DLD1 (cell line): Measurements from ENCODE around the gene XRCC2.
"Not testable (repeated sequence)": the region's sequence is repeated elsewhere in the genome, so short reads cannot be mapped to it uniquely, and the experiment has no call there.

Source experiments
- in situ Hi-C: cut with HindIII; loops from 2 replicates; pipeline ENCODE4 v1.10.0; 2017; ENCODE audit warnings: low sequenced_read_pairs

Gene XRCC2

GRCh38 chr7:152675759-152676636 lies at the start of gene XRCC2:
Gene XRCC2 (minus strand): TSS chr7:152676141. CDS start chr7:152676079, 62 bp downstream.
- in situ Hi-C loops: no loop called here

GRCh38 chr7:152723364-152723763 lies 47.4 kb upstream of the XRCC2 start:
- in situ Hi-C loops: no loop called here

GRCh38 chr7:152712412-152713042 lies 36.6 kb upstream of the XRCC2 start:
- in situ Hi-C loops: not testable (repeated sequence)

- in situ Hi-C loops: no loop called here
Observed at GRCh38 chr7:152711444-152711944, 35.6 kb upstream of the XRCC2 start.

DNA sequence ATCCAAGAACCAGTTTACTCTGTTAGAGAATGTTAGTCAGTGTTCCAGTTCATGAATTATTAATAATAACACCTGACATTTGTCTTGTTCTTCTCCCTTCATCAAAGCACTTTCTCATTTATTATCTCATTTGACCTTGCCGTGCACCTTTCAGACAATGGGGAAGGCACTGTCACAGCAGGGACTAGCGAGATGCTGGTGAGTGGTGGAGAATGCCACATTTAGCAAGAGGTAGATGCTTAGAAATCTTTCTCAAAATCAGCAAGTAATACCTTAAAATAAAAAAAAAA lies 34.2 kb upstream of the XRCC2 start:
- in situ Hi-C loops: no loop called here

DNA sequence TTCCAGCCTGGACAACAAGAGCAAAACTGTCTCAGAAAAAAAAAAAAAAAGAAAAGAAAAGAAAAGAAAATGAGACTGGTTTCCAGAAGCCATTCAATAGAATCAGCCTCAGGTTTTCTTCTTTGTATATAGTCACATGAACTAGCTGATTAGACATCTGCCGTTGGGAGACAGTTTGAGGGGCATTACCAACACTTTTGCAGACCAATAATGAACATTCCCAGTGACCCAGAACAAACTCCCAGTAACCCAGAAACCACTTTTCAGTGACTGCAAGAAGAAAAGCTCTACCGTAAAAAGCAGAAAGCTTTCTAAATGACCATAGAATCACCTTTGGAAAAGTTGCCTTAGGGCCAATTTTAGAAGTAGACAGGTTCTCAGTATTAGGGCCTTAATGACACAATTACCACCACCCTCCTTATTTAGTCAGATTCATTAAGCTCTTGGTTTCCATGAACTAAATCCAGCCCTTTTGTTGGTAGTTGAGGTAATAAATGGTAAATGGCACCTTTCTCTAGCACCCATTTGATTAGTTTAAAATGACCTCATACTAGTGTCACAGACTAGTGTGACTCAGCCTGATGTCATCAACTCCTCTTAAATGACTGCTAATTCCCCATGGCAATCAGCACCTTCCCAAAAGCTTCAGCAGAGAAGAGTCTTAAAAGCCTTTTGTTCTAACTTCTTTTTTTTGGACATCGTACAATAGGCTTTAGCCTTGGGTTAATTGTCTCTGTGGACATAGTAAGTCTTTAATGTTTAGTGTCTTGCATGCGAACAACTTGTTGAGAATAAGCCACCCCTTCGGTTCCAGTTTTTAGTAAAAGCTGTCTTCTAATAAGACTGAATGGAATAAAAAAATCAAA lies 33.6 kb upstream of the XRCC2 start:
- in situ Hi-C loops: no loop called here

- in situ Hi-C loops: no loop called here
Observed at GRCh38 chr7:152704796-152705384, 28.9 kb upstream of the XRCC2 start.

- in situ Hi-C loops: no loop called here
Observed at GRCh38 chr7:152699079-152699478, 23.1 kb upstream of the XRCC2 start.

DNA sequence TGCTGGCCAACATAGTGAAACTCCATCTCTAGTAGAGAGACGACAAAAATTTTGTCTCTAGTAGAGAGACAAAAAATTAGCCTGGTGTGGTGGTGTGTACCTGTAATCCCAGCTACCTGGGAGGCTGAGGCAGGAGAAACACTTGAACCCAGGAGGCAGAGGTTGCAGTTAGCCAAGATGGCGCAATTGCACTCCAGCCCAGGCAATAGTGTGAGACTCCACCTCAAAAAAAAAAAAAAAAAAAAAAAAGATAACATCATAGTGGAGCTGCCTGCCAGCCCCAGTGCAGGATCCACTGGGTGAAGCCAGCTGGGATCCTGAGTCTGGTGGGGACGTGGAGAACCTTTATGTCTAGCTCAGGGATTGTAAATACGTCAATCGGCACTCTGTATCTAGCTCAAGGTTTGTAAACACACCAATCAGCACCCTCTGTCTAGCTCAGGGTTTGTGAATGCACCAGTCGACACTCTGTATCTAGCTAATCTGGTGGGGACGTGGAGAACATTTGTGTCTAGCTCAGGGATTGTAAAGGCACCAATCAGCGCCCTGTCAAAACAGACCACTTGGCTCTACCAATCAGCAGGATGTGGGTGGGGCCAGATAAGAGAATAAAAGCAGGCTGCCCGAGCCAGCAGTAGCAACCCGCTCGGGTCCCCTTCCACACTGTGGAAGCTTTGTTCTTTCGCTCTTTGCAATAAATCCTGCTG lies 21.5 kb upstream of the XRCC2 start:
- in situ Hi-C loops: not testable (repeated sequence)

GRCh38 chr7:152692196-152692595 lies 16.3 kb upstream of the XRCC2 start:
- in situ Hi-C loops: not testable (repeated sequence)

DNA sequence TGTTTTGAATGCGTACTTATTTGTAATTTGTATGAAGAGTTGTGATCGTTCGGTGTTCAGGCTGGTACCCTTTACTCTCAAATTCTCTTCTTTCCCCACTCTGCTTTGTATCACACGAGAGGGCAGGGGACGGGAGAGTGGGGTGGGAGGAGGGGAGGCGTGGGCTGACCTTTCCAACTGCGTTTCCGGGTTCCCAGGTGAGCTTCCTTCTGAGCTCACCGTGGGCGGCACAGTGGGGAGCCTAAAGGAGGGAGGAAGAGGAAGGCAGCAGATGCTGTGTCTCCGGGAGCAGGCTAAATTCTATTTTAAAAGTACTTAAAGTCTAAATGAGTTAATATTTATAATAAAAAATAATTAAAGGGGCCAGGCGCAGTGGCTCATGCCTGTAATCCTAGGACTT lies 7.4 kb upstream of the XRCC2 start:
- in situ Hi-C loops: no loop called here

DNA sequence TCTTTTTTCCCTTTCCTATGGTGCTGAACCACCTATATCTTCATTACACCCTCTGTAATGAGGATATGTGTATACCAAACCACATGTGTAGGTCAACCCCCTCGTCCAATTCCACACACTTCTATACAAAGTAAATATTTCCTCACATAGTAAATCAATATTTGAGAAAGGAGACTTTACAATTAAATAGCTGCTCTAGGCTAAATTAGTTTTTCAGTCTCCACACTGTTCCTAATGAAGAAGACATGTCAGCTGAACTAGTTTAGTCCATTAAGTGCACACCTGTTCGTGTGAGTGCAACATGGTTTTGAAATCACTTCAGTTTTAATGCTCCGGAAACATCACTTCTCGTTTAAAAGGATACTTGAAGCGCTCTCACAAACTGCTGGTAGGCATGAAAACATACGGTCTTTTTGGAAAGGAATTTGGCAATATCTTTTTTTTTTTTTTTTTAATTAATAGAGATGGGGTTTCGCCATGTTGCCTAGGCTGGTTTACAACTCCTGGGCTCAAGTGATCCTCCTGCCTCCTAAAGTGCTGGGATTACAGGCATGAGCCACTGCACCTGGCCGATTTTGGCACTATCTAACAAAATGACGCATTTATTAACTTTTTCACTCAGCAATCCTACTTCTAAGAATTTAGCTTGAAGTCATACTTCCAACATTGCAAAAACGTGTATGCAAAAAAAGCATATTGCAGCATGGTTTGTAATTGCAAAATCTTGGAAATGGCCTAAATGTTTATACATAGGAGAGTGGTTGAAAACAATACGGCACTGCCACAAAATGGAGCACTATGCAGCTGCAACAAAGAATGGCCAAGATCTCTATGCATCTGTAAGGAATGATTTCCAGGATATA lies 2.1 kb upstream of the XRCC2 start:
- in situ Hi-C loops: no loop called here

GRCh38 chr7:152674860-152675758 lies 832 bp downstream of the XRCC2 start:
- in situ Hi-C loops: no loop called here

- in situ Hi-C loops: no loop called here
Observed at GRCh38 chr7:152673897-152674296, 2.0 kb downstream of the XRCC2 start.

DNA sequence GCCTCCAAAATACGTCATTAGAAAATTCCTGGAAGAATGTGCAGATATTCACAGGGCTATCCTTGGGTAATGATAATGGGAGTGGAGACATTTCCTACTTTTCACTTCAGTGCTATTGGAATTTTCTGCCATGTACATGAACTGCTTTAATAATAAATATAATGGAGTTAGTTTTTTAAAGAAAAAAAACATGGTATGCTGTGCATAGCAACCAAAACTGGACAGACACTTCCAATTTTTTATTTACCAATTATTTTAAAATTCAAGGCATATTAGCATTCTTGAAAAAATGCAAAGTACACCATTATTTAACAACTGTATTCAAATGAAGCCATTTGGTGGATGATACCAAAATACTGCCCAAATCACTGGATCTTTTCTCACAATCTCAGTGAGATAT lies 3.3 kb downstream of the XRCC2 start:
- in situ Hi-C loops: no loop called here

DNA sequence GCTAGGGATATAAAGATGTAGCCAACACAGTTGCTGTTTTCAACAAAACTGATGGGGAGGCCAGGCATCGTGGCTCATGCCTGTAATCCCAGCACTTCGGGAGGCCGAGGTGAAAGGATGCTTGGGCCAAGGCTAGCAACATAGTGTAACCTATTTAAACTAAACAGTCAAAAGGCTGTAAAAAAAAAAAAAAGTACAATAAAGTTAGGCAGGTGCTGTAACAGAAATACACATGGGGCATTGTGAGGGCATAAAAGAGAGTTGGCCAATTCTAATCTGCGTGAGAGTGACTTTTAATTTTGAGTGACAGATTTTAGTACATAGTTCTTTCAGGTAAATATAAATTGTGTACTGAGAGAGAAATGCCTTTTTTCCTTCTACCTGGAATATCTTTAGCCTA lies 6.2 kb downstream of the XRCC2 start:
- in situ Hi-C loops: no loop called here

DNA sequence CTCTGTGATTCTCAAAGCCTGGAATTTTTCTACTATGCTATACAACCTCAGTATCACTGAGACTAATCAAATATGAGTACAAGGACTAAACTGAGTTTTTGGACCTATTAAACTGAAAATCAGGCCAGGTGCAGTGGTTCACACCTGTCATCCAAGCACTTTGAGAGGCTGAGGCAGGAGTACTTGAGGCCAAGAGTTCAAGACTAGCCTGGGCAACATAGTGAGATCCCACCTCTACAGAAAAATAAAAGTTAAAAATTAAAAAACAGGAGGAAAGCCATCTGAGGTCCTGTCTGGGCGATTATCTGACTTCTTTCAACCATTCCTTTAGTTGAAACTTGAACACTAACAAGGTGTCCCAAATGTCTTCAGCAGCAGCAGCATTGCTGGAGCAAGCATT lies 7.0 kb downstream of the XRCC2 start:
- in situ Hi-C loops: no loop called here

DNA sequence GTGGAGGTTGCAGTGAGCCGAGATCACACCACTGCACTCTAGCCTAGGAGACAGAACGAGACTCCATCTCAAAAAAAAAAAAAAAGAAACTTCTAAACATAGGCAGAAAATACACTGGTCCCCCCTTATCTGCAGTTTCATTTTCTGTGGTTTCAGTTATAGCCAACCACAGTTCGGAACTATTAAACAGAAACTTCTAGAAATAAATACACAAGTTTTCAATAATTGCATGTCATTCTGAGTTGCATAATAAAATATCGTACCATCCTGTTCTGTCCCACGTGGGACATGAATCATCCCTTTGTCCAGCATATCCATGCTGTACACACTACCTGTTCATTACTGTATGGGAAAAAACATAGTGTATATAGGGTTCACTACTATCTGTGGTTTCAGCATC lies 8.0 kb downstream of the XRCC2 start:
- in situ Hi-C loops: no loop called here
